HS-27A (cell line): ENCODE data around the gene ZNF211.

Source experiments
- DNase-seq: peaks from one replicate; pipeline ENCODE4 v3.0.0-alpha.2; 2012; ENCODE audit warnings: low read depth, missing footprints

ZNF211 gene

DNA sequence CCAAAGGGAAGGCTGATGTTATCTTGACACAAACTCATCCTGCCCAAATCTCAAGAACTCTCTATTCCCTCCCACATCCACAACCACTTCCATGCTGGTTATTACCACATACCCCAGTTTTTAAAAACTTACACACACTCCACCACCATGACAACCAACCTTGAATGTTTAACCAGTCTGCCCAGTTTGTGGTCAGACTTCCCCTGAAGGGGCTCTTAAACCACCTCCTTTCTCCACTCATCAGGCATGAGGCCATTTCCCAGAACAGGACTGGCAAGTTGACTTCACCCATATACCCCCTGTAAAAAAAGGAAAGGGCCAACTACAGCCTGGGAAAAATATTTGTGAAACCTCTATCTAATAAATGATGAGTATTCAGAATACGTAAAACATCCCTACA, 23.4 kb downstream of the ZNF211 start:
- DNase-seq: no peak

DNA sequence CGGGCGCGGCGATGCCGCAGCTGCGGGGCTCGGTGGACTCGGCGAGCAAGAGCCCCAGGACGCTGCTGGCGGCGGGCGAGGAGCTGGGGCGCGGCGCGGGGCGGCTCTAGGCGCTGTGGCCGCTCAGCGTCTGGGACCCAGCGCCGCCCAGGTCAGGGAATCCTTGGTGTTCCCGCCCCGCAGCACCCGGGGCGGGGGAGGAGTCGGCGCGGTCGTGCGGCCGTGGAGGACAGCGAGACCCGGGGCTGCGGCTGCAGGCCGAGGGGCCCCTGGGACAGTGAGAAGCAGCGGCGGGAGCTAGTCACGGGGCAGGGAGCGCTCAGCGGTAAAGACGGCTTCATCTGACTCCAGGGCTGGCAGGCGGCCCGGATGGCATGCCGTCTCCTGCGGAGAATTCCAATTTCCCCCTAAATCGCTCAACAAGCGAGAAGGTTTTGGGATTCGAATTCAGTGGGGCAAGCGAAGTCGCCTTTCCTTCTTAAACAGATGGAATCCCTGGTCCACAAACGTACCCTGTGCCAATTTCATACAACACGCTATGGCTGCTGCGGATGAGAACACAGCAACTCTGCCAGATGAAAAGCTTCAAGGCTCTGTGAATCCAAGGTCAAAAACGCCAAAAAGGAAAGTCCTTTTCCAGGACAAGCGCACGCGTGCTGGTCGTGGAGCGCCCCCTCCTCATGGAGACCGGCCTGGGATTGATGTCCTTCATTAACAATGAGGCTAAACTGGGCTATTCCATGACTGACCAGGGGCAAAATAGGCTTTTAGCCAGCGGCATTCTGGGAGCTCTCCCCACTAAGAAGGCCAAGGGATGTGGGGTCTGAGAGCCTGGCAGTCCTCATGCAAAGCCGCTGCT, 31.5 kb downstream of the ZNF211 start:
- peak; percentile 26 for DNase-seq

DNA sequence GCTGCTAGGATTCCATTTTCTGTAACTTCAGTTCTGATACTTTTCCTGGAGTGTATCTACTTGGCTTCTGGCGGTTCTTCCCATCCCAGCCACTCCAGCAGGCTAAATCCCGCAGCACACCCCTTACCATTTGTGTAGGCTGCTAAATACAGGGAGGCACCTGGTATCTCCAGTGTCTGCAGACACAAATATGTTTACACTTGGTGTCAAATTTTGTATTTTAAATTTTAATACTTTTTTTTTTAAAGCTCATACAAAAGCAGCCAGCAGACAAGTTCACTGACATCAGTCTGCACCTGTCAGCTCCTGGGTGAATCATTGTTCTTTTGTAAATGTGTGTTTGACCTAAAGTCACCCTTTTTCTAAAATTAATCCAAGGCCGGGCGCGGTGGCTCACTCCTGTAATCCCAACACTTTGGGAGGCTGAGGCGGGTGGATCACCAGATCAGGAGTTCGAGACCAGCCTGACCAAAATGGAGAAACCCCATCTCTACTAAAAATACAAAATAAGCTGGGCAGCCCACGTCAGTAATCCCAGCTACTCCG, 32.4 kb downstream of the ZNF211 start:
- DNase-seq: no peak

DNA sequence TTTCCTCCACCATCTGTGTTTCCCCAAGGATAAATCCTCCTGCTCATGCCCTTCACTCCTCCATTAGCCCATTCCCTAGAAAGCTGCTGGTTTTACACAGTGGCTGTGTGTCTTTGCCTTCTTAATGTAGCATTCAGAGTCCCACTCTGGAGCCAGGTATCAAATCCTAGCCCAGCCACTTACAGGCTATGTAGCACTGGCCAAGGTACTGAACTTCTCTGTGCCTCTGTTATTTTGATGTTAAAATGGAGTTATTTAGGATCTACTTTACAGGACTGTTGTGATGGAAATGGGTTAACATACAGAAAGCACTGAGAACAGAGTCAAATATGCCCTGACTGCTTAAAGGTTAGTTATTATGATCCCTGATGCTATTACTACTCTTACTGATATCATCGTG, 34.3 kb downstream of the ZNF211 start:
- DNase-seq: no peak

- no peak for DNase-seq
These were observed 35.7 kb downstream of the ZNF211 start, which contains the start of gene ZSCAN4 for GRCh38 chr19:57668635-57669034. Gene ZSCAN4 (plus strand): TSS chr19:57668935. CDS start chr19:57676146, 7,211 bp downstream.

- no peak for DNase-seq
These were observed 38.3 kb downstream of the ZNF211 start for GRCh38 chr19:57671124-57671895.

DNA sequence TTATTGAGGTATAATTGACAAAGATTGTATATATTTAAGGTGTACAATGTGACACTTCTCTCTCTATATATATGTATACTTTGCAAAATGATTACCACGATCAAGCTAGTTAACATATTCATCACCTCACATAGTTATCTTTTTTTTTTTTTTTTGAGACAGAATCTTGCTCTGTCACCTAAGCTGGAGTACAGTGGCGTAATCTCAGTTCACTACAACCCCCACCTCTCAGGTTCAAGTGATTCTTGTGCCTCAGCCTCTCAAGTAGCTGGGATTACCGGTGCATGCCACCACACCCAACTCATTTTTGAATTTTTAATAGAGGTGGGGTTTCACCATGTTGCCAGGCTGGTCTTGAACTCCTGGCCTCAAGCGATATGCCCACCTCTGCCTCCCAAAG, 39.5 kb downstream of the ZNF211 start:
- DNase-seq: no peak

DNA sequence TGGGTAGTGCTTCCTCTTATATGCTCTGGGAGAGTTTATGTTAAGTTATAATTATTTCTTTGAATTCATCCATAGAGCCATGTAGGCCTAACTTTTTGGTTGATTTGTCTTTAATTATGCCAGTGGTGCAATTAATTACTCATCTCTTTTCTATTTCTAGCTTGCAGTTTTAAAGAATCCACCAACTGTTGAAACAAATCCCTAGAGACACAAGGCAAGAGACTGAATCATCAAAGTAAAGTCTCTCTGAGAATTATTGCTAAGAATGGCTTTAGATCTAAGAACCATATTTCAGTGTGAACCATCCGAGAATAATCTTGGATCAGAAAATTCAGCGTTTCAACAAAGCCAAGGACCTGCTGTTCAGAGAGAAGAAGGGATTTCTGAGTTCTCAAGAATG, 42.9 kb downstream of the ZNF211 start:
- DNase-seq: no peak

DNA sequence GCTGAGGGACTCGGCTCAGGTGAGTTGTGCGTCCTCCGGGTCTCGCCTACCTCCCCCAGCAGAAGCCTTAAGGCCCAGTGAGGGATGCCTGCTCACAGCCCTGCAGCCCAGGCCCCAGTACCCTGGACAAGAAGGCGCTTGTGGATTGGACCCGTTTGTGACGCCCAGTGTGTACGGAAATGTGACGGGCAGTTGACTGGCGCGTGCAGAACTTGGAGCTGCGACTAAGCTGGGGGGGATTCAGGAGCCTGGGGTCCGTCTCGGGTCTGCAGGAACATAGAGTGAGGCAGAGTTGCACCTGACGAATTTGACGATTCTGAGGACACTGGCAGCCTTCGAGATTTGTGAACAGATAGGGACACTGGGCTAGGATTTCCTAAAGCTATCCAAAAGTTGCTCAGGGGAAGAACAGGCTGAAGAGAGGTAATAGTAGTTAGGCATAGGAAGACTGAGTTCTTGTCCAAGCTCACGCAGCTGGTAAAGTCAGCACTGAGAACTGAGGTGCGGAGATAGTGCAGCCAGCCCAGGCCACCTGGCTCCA, 49.3 kb downstream of the ZNF211 start:
- no peak for DNase-seq

DNA sequence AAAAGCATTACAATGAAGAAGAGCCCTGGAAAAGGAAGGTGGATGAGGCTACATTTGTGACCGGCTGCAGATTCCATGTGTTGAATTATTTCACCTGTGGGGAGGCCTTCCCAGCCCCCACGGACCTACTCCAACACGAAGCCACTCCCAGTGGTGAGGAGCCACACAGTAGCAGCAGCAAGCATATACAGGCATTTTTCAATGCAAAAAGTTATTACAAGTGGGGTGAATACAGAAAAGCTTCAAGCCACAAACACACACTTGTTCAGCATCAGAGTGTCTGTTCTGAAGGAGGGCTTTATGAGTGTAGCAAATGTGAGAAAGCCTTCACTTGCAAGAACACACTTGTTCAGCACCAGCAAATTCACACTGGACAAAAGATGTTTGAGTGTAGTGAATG, 53.8 kb downstream of the ZNF211 start:
- no peak for DNase-seq

DNA sequence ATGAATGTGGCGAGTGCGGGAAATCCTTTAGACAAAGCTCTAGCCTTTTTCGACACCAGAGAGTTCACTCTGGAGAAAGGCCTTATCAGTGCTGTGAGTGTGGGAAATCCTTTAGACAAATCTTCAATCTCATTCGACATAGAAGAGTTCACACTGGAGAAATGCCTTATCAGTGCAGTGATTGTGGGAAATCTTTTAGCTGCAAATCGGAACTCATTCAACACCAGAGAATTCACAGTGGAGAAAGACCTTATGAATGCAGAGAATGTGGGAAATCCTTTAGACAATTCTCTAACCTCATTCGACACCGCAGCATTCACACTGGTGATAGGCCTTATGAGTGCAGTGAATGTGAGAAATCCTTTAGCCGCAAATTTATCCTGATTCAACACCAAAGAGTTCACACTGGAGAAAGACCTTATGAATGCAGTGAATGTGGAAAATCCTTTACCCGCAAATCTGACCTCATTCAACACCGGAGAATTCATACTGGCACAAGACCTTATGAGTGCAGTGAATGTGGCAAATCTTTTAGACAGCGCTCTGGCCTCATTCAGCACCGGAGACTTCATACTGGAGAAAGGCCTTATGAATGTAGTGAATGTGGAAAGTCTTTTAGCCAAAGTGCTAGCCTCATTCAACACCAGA, 54.5 kb downstream of the ZNF211 start:
- DNase-seq: no peak

GRCh38 chr19:57688011-57688763, 55.2 kb downstream of the ZNF211 start:
- DNase-seq: no peak

DNA sequence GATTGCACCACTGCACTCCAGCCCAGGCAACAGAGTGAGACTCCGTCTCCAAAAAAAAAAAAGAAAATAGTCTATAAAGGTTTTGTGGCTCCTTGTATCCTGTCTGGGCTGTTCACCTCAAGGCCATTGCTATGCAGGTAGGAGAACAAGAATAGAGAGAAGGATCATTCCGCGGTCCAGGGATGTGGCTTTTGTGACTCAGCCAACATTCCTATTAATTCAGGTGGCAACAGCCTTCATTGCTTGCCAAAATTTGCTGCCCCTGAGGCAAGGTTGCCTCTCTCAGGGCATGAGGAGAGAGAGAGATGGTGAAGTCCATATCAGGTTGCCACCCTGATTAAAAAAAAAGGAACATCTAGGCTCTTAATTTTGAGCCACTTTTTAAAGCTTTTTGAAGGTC, 56.8 kb downstream of the ZNF211 start:
- no peak for DNase-seq
